ENCODE measurements around the gene SIPA1L3. TPM values are rescaled to one million over a fixed set of nuclear protein-coding genes. Genes with fewer than 3 reads are reported as not detected.

SIPA1L3 gene
- total and polyA plus RNA-seq, 2 experiments from 2014 or later: 15.7 to 54.1 TPM

- Histone ChIP-seq H3K9me2 (ENCODE audit: insufficient read depth) (no peaks in the 10 kb centered on the region), H3K4me3 (no peak overlapping the region), H2AFZ (no peak overlapping the region), H3K79me2 (replicated peaks; ENCODE audit: insufficient read depth) (0 out of 2 replicates have a peak, but pooled peaks cover 3% of the 10 kb centered on the region), H3F3A (replicated peaks; ENCODE audit: low read depth) (peaks cover 7% of the 10 kb centered on the region; the same call in 1 of the 2 replicates), H4K20me1 (replicated peaks; ENCODE audit: insufficient read depth) (no peaks in the 10 kb centered on the region), H3K36me3 (ENCODE audit: insufficient read depth) (no peaks in the 10 kb centered on the region), H3K27me3 (ENCODE audit: insufficient read depth) (peaks cover 6% of the 10 kb centered on the region; the same call in 1 of the 2 replicates), H3K4me2 (no peak overlapping the region), H3K27ac (ENCODE audit: low read depth) (no peak overlapping the region), H3K4me1 (ENCODE audit: insufficient read depth) (peaks cover 41% of the 10 kb centered on the region)
- ATAC-seq (no peak), DNase-seq (ENCODE audit: low spot score) (no peak)
- Mint-ChIP-seq H3K9me3 (no peaks in the 10 kb centered on the region), H3K27me3 (ENCODE audit: insufficient read depth, low read depth, poor library complexity) (peaks cover 17% of the 10 kb centered on the region), H3K27ac (no peak overlapping the region), H3K4me3 (no peak overlapping the region), H3K4me1 (peaks cover 40% of the 10 kb centered on the region), H3K36me3 (ENCODE audit: low read depth) (no peaks in the 10 kb centered on the region; the same call in 2 of the 3 replicates)
- no peak for TF ChIP-seq ZNF114 (CRISPR knock-in tag; IDR thresholded peaks at IDR 0.05)
- no peak for TF ChIP-seq ETS1 (IDR thresholded peaks at IDR 0.05)
- no peak for TF ChIP-seq EZH2phosphoT487 (IDR thresholded peaks at IDR 0.05; ENCODE audit: unreplicated experiment)
- TF ChIP-seq CREB1 (CRISPR knock-in tag; IDR thresholded peaks at IDR 0.05; ENCODE audit: low read depth): no peak
- no peak for TF ChIP-seq ZNF331 (CRISPR knock-in tag; IDR thresholded peaks at IDR 0.05; ENCODE audit: low read depth)
- TF ChIP-seq ZNF462 (CRISPR knock-in tag; IDR thresholded peaks at IDR 0.05): no peak
These were observed 346.8 kb downstream of the SIPA1L3 start for GRCh38 chr19:38253788-38254187.

All from GM23338 (cell line).